ENCODE results near the gene NSUN3.

Gene NSUN3

DNA sequence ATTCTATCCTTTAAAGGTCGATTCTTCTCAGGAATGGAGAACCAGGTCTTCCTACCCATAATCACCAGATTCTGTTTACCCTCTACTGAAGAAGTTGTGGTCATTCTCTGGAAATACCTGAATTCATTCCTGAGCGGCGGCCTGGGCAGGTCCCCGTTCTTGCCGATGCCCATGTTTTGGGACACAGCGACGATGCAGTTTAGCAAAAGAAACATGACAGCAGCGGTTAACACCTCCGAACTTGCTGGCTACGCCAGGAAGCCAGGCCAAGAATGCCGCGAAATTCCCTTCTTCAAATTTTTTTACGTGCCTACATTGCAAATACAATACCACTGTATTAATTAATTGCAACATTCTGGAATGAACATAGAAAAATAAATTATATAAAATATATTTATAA lies 1.6 kb upstream of the NSUN3 start:
- TF ChIP-seq, protein P1, sequence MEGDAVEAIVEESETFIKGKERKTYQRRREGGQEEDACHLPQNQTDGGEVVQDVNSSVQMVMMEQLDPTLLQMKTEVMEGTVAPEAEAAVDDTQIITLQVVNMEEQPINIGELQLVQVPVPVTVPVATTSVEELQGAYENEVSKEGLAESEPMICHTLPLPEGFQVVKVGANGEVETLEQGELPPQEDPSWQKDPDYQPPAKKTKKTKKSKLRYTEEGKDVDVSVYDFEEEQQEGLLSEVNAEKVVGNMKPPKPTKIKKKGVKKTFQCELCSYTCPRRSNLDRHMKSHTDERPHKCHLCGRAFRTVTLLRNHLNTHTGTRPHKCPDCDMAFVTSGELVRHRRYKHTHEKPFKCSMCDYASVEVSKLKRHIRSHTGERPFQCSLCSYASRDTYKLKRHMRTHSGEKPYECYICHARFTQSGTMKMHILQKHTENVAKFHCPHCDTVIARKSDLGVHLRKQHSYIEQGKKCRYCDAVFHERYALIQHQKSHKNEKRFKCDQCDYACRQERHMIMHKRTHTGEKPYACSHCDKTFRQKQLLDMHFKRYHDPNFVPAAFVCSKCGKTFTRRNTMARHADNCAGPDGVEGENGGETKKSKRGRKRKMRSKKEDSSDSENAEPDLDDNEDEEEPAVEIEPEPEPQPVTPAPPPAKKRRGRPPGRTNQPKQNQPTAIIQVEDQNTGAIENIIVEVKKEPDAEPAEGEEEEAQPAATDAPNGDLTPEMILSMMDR (IDR thresholded peaks at IDR 0.05; ENCODE audit: low read depth, low read length), result no peak
- no peak overlapping the region for H3K4me3 ChIP-seq (ENCODE audit: low read depth, low read length)

DNA sequence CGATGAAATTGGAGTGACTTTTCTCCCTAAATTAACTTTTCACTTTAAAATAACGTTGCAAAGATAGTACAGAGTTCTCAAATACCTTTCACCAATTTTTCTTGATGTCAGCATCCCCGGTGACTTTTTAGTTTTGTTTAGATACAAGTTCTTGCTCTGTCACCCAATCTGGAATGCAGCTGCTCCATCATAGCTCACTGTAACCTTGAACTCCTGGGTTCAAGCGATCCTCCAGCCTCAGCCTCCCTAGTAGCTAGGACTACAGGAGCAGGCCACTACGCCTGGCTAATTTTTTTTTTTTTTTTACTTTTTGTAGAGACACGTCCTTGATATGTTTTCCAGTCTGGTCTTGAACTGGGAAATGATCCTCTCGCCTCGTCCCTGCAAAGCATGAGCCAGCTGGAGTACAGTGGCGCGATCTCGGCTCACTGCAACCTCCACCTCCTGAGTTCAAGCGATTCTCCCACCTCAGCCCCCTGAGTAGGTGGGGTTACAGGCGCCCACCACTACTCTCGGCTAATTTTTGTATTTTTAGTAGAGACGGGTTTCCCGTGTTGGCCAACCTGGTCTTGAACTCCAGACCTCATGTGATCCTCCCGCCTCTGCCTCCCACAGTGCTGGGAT lies 747 bp downstream of the NSUN3 start:
- H3K4me3 ChIP-seq (ENCODE audit: low read depth, low read length), result peak overlapping the region; percentile 73
- TF ChIP-seq, protein P1 (IDR thresholded peaks at IDR 0.05; ENCODE audit: low read depth, low read length), result no peak

- peak overlapping the region; percentile 73; the same call in 1 of the 2 replicates for H3K4me3 ChIP-seq (ENCODE audit: low read depth, low read length)
- TF ChIP-seq, protein P1 (IDR thresholded peaks at IDR 0.05; ENCODE audit: low read depth, low read length), result no peak
Observed at GRCh38 chr3:94064243-94064860, 1.5 kb downstream of the NSUN3 start.

DNA sequence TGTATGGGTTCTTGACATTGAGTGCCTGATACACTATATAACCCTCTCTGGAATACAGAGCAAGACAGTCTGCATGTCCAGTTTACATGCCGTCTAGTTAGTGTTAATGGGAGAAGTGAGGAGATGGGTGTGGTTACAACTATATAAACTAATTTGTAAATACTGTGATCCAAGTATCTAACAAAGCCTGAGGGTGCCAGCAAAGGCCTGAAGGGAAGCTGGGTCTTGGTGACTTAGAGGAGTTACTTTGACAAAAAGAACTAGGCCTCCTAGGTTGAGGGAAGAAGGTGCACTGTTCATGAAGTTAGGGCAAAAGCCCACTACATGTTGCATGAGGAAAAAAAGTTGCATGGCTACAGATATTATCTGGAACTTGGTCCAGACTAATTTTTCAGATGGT lies 2.3 kb downstream of the NSUN3 start:
- H3K4me3 ChIP-seq (ENCODE audit: low read depth, low read length), result no peak overlapping the region
- TF ChIP-seq, protein P1 (IDR thresholded peaks at IDR 0.05; ENCODE audit: low read depth, low read length), result no peak

GRCh38 chr3:94065819-94066480 lies 3.1 kb downstream of the NSUN3 start:
- TF ChIP-seq, protein P1 (IDR thresholded peaks at IDR 0.05; ENCODE audit: low read depth, low read length), result no peak
- no peak overlapping the region for H3K4me3 ChIP-seq (ENCODE audit: low read depth, low read length)

DNA sequence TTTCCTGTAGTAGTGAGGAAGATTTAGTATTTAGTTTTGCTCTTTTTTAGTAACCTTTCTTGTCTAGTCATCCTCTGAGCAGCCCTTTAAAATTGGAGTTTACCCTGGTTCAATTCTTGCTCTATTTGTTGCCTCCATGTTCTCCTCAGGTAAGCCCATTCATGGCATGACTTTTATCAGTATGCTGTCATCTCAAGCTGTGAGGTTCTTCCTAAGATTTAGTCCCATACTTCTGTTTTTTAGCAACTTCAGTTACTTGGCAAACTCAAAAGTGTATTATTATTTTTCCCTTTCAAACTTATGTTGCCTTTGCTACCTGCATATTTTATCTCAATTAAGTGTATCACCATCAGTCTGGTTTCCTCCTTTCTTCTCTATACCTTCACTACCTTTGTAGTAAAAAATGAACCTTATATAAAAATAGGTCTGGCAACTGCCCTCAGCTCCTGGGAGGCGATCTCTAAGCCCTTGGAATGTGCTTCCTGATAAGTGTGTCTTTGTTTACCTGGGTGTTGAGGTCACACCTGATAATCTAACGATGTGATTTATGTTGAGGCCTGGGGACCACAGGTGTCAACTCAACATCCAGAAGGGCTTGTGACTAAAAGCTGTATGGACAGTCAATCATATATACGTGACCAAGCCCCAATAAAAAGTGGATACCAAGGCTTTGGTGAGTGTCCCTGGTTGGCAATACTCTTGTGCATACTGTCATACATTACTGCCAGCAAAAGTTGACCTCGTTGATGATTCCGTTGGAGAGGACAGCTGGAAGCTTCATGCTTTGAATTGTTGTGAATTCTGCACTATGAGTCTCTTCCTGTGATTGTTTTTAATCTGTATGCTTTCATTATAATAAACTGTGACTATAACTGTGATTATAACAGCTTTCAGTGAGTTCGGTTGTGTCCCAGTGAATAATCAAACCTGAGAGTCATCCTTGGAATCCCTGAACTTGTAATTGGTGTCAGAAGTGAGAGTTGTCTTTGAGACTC lies 3.9 kb downstream of the NSUN3 start:
- TF ChIP-seq, protein P1 (IDR thresholded peaks at IDR 0.05; ENCODE audit: low read depth, low read length), result no peak
- H3K4me3 ChIP-seq (ENCODE audit: low read depth, low read length), result no peak overlapping the region
